HEK293 (cell line): ENCODE results near the gene ZSCAN10.

Experiments used
- BCL11B ChIP-seq: fragments of 450-650 bp; formaldehyde crosslinking; IDR thresholded peaks from 2 replicates; pipeline ENCODE4 v1.5.1; 2016; ENCODE audit warnings: low read depth, missing biosample characterization, missing genetic modification characterization
- EGR2 ChIP-seq: fragments of 450-650 bp; formaldehyde crosslinking; IDR thresholded peaks from 2 replicates; pipeline ENCODE4 v1.5.1; 2016; ENCODE audit warnings: low read depth, missing biosample characterization, missing genetic modification characterization
- GFI1B ChIP-seq: fragments of 450-650 bp; formaldehyde crosslinking; IDR thresholded peaks from 2 replicates; pipeline ENCODE4 v1.5.1; 2016; ENCODE audit warnings: missing biosample characterization, missing genetic modification characterization
- HOXA7 ChIP-seq: sonication (generic); formaldehyde crosslinking; IDR thresholded peaks from 2 replicates; pipeline ENCODE4 v1.8.1; 2022; ENCODE audit warnings: missing genetic modification reagents, borderline replicate concordance
- MEIS1 ChIP-seq: sonication (generic); formaldehyde crosslinking; IDR thresholded peaks from 2 replicates; pipeline ENCODE4 v1.8.1; 2022; ENCODE audit warnings: missing genetic modification reagents, mild to moderate bottlenecking, borderline replicate concordance
- OSR2 ChIP-seq: fragments of 450-650 bp; formaldehyde crosslinking; IDR thresholded peaks from 2 replicates; pipeline ENCODE4 v1.5.1; 2016; ENCODE audit warnings: missing biosample characterization, missing genetic modification characterization
- OVOL3 ChIP-seq: fragments of 450-650 bp; formaldehyde crosslinking; IDR thresholded peaks from 2 replicates; pipeline ENCODE4 v1.5.1; 2016; ENCODE audit warnings: missing biosample characterization, missing genetic modification characterization
- YY1 ChIP-seq: fragments of 450-650 bp; formaldehyde crosslinking; IDR thresholded peaks from 2 replicates; pipeline ENCODE4 v1.5.1; 2018; ENCODE audit warnings: missing biosample characterization, missing genetic modification characterization
- ZBTB20 ChIP-seq: fragments of 450-650 bp; formaldehyde crosslinking; IDR thresholded peaks from 2 replicates; pipeline ENCODE4 v1.5.1; 2016; ENCODE audit warnings: missing biosample characterization, missing genetic modification characterization
- ZBTB7A ChIP-seq: fragments of 450-650 bp; formaldehyde crosslinking; IDR thresholded peaks from 2 replicates; pipeline ENCODE4 v1.5.1; 2016; ENCODE audit warnings: low read depth, missing biosample characterization, missing genetic modification characterization
- ZFHX2 ChIP-seq: fragments of 450-650 bp; formaldehyde crosslinking; conservative IDR thresholded peaks from 2 replicates; pipeline ENCODE4 v1.5.1; 2016; ENCODE audit warnings: missing biosample characterization, missing genetic modification characterization
- ZFP41 ChIP-seq: fragments of 450-650 bp; formaldehyde crosslinking; IDR thresholded peaks from 2 replicates; pipeline ENCODE4 v1.5.1; 2016; ENCODE audit warnings: missing biosample characterization, missing genetic modification characterization, borderline replicate concordance
- ZNF112 ChIP-seq: fragments of 450-650 bp; formaldehyde crosslinking; IDR thresholded peaks from 2 replicates; pipeline ENCODE4 v1.5.0; 2017; ENCODE audit warnings: missing biosample characterization, missing genetic modification characterization
- ZNF146 ChIP-seq: fragments of 450-650 bp; formaldehyde crosslinking; IDR thresholded peaks from 2 replicates; pipeline ENCODE4 v1.5.1; 2016; ENCODE audit warnings: missing biosample characterization, missing genetic modification characterization
- ZNF157 ChIP-seq: fragments of 450-650 bp; formaldehyde crosslinking; IDR thresholded peaks from 2 replicates; pipeline ENCODE4 v1.5.1; 2016; ENCODE audit warnings: missing biosample characterization, missing genetic modification characterization
- ZNF169 ChIP-seq: fragments of 450-650 bp; formaldehyde crosslinking; IDR thresholded peaks from 2 replicates; pipeline ENCODE4 v1.5.1; 2016; ENCODE audit warnings: missing biosample characterization, missing genetic modification characterization
- ZNF175 ChIP-seq: fragments of 450-650 bp; formaldehyde crosslinking; IDR thresholded peaks from 2 replicates; pipeline ENCODE4 v1.5.1; 2016; ENCODE audit warnings: missing biosample characterization, missing genetic modification characterization
- ZNF18 ChIP-seq: fragments of 450-650 bp; formaldehyde crosslinking; IDR thresholded peaks from 2 replicates; pipeline ENCODE4 v1.5.1; 2016; ENCODE audit warnings: missing biosample characterization, missing genetic modification characterization
- ZNF211 ChIP-seq: fragments of 450-650 bp; formaldehyde crosslinking; IDR thresholded peaks from 2 replicates; pipeline ENCODE4 v1.5.1; 2016; ENCODE audit warnings: low read depth, missing biosample characterization, missing genetic modification characterization
- ZNF214 ChIP-seq: fragments of 450-650 bp; formaldehyde crosslinking; IDR thresholded peaks from 2 replicates; pipeline ENCODE4 v1.5.1; 2017; ENCODE audit warnings: missing biosample characterization, mild to moderate bottlenecking, missing genetic modification characterization, borderline replicate concordance
- ZNF221 ChIP-seq: fragments of 450-650 bp; formaldehyde crosslinking; IDR thresholded peaks from 2 replicates; pipeline ENCODE4 v1.5.1; 2017; ENCODE audit warnings: missing biosample characterization, missing genetic modification characterization, borderline replicate concordance
- ZNF24 ChIP-seq: fragments of 450-650 bp; formaldehyde crosslinking; IDR thresholded peaks from 2 replicates; pipeline ENCODE4 v1.5.1; 2016; ENCODE audit warnings: missing biosample characterization, missing genetic modification characterization
- ZNF324 ChIP-seq: fragments of 450-650 bp; formaldehyde crosslinking; IDR thresholded peaks from 2 replicates; pipeline ENCODE4 v1.5.1; 2016; ENCODE audit warnings: missing biosample characterization, missing genetic modification characterization
- ZNF354C ChIP-seq: fragments of 450-650 bp; formaldehyde crosslinking; IDR thresholded peaks from 2 replicates; pipeline ENCODE4 v1.5.1; 2016; ENCODE audit warnings: missing biosample characterization, missing genetic modification characterization, low read depth, borderline replicate concordance
- ZNF510 ChIP-seq: fragments of 450-650 bp; formaldehyde crosslinking; IDR thresholded peaks from 2 replicates; pipeline ENCODE4 v1.5.1; 2018; ENCODE audit warnings: mild to moderate bottlenecking, missing genetic modification characterization, missing biosample characterization; ENCODE audit not compliant: insufficient replicate concordance
- ZNF530 ChIP-seq: fragments of 450-650 bp; formaldehyde crosslinking; IDR thresholded peaks from 2 replicates; pipeline ENCODE4 v1.5.1; 2016; ENCODE audit warnings: low read depth, missing biosample characterization, missing genetic modification characterization
- ZNF555 ChIP-seq: fragments of 450-650 bp; formaldehyde crosslinking; conservative IDR thresholded peaks from 2 replicates; pipeline ENCODE4 v1.5.1; 2017; ENCODE audit warnings: missing biosample characterization, mild to moderate bottlenecking, missing genetic modification characterization, inconsistent platforms
- ZNF624 ChIP-seq: fragments of 450-650 bp; formaldehyde crosslinking; IDR thresholded peaks from 2 replicates; pipeline ENCODE4 v1.5.1; 2017; ENCODE audit warnings: missing biosample characterization, missing genetic modification characterization
- ZNF629 ChIP-seq: fragments of 450-650 bp; formaldehyde crosslinking; IDR thresholded peaks from 2 replicates; pipeline ENCODE4 v1.5.1; 2017; ENCODE audit warnings: missing biosample characterization, missing genetic modification characterization
- ZNF677 ChIP-seq: fragments of 450-650 bp; IDR thresholded peaks from 2 replicates; pipeline ENCODE4 v1.5.0; 2018; ENCODE audit warnings: missing biosample characterization, mild to moderate bottlenecking, missing genetic modification characterization, moderate library complexity
- ZNF747 ChIP-seq: fragments of 450-650 bp; formaldehyde crosslinking; IDR thresholded peaks from 2 replicates; pipeline ENCODE4 v1.5.1; 2016; ENCODE audit warnings: missing biosample characterization, missing genetic modification characterization
- ZNF791 ChIP-seq: fragments of 450-650 bp; formaldehyde crosslinking; IDR thresholded peaks from 2 replicates; pipeline ENCODE4 v1.5.1; 2016; ENCODE audit warnings: missing biosample characterization, missing genetic modification characterization
- ZNF830 ChIP-seq: fragments of 450-650 bp; IDR thresholded peaks from 2 replicates; pipeline ENCODE4 v1.5.0; 2018; ENCODE audit warnings: missing biosample characterization, missing genetic modification characterization, low read depth, mild to moderate bottlenecking, moderate library complexity
- ZSCAN4 ChIP-seq: fragments of 450-650 bp; formaldehyde crosslinking; IDR thresholded peaks from 2 replicates; pipeline ENCODE4 v1.5.1; 2017; ENCODE audit warnings: missing biosample characterization, missing genetic modification characterization
- ZSCAN5A ChIP-seq: fragments of 450-650 bp; formaldehyde crosslinking; IDR thresholded peaks from 2 replicates; pipeline ENCODE4 v1.5.1; 2016; ENCODE audit warnings: missing biosample characterization, missing genetic modification characterization
- TF ChIP-seq, protein P1 (sequence below): fragments of 450-650 bp; formaldehyde crosslinking; IDR thresholded peaks from 2 replicates; pipeline ENCODE4 v1.5.1; 2016; ENCODE audit warnings: missing biosample characterization, missing genetic modification characterization

ZSCAN10 gene

GRCh38 chr16:3112058-3112880, 13.2 kb upstream of the ZSCAN10 start, which contains the start of gene ZNF205 (continued):
- TF ChIP-seq ZNF211 (tag by site-specific recombination) (no peak), ZNF354C (no peak), ZNF214 (tag by site-specific recombination) (no peak), ZFHX2 (peak; percentile 69), ZNF146 (tag by site-specific recombination) (peak; percentile 38), ZNF112 (tag by site-specific recombination) (no peak), ZNF530 (tag by site-specific recombination) (no peak), EGR2 (0 out of 2 replicates have a peak, but pooled peaks have one; percentile 16), ZBTB7A (tag by site-specific recombination) (peak; percentile 60; the same call in 1 of the 2 replicates), ZSCAN4 (tag by site-specific recombination) (peak; percentile 52; the same call in 1 of the 2 replicates), ZNF830 (no peak), ZNF169 (tag by site-specific recombination) (no peak), YY1 (tag by site-specific recombination) (peak; percentile 57), ZNF18 (tag by site-specific recombination) (0 out of 2 replicates have a peak, but pooled peaks have one; percentile 24), OVOL3 (tag by site-specific recombination) (0 out of 2 replicates have a peak, but pooled peaks have one; percentile 40), ZNF221 (tag by site-specific recombination) (no peak), ZNF677 (tag by site-specific recombination) (no peak), BCL11B (peak; percentile 74), ZNF510 (tag by site-specific recombination) (no peak), ZBTB20 (tag by site-specific recombination) (0 out of 2 replicates have a peak, but pooled peaks have one; percentile 59), ZNF24 (tag by site-specific recombination) (peak; percentile 66; the same call in 1 of the 2 replicates), ZNF624 (tag by site-specific recombination) (no peak), ZNF175 (no peak), ZNF157 (tag by site-specific recombination) (no peak), OSR2 (tag by site-specific recombination) (no peak), GFI1B (tag by site-specific recombination) (no peak), ZNF324 (0 out of 2 replicates have a peak, but pooled peaks have one; percentile 66), ZFP41 (tag by site-specific recombination) (no peak), HOXA7 (no peak), ZNF555 (tag by site-specific recombination) (no peak), ZNF791 (tag by site-specific recombination) (no peak), MEIS1 (CRISPR knock-in tag) (no peak), ZSCAN5A (tag by site-specific recombination) (no peak), ZNF747 (tag by site-specific recombination) (no peak), ZNF629 (tag by site-specific recombination) (peak; percentile 68)
- TF ChIP-seq, protein P1, sequence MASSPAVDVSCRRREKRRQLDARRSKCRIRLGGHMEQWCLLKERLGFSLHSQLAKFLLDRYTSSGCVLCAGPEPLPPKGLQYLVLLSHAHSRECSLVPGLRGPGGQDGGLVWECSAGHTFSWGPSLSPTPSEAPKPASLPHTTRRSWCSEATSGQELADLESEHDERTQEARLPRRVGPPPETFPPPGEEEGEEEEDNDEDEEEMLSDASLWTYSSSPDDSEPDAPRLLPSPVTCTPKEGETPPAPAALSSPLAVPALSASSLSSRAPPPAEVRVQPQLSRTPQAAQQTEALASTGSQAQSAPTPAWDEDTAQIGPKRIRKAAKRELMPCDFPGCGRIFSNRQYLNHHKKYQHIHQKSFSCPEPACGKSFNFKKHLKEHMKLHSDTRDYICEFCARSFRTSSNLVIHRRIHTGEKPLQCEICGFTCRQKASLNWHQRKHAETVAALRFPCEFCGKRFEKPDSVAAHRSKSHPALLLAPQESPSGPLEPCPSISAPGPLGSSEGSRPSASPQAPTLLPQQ (tag by site-specific recombination): peak; percentile 72
